GM13977 (cell line): ENCODE results near the gene USP28.
"Not testable (repeated sequence)": the region's sequence is repeated elsewhere in the genome, so short reads cannot be mapped to it uniquely, and the experiment has no call there.

Experiments used
- DNase-seq: peaks from one replicate; pipeline ENCODE4 v3.0.0; 2012; ENCODE audit warnings: low spot score
- CTCF ChIP-seq: IDR thresholded peaks from 2 replicates; pipeline ENCODE4 v1.5.1; 2012; ENCODE audit warnings: mild to moderate bottlenecking, control low read depth; ENCODE audit not compliant: insufficient read depth; ENCODE audit errors: extremely low read depth, missing control alignments
- in situ Hi-C: fragments of 300-500 bp; cut with MboI; formaldehyde crosslinking; loops from one replicate; pipeline ENCODE4 v1.12.0; 2022; ENCODE audit warnings: low sequenced_read_pairs, low pct_unique_long_range_greater_than_20kb, mixed read lengths, inconsistent platforms; ENCODE audit not compliant: unreplicated experiment

Gene USP28

DNA sequence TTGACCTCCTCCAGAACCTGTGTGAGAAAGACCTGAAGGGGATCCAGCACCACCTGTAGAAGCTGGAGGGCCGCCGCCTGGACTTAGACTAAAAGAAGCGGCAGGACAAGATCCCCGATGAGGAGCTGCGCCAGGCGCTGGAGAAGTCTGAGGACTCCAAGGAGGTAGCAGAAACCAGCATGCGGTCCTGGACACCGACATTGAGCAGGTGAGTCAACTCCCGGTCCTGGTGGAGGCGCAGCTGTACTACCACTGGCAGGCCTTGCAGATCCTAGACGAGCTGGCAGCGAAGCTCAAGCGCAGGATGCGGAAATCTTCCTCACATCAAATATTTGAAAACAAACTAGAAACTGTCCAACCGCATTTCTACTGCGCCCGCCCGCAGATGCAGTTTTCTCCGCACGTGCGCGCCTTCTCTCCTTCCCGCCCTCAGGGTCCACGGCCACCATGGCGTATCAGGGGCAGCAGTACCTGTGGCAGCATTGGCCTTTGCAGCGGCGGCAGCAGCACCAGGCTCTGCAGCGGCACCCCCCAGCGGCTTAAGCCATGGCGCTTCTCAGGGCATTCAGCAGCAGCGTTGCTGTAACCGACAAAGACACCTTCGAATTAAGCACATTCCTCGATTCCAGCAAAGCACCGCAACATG lies 85.6 kb downstream of the USP28 start:
- DNase-seq, result no peak
- in situ Hi-C loops, result loop anchor here (25.0 kb wide), 1 partner anchor 477 kb away; the partner anchor contains the start of gene TTC12
- TF ChIP-seq CTCF, result no peak

DNA sequence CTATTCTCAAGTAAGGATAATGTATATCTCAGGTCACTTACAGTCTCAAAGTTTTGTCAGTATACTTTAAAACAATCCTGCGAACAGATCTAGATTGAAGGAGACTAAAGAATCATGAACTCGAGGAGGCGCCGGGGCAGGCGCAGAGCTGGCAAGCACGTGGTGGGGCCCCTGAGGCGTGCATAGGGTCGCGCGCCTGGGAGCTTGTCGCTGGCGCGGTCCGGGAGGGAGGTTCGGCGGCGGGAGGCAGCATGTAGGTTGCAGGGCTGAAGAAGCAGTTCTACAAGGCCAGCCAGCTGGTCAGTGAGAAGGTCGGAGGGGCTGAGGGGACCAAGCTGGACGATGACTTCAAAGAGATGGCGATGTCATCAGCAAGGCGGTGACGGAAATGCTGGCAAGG lies 86.4 kb downstream of the USP28 start:
- in situ Hi-C loops, result loop anchor here (25.0 kb wide), 1 partner anchor 477 kb away; the partner anchor contains the start of gene TTC12
- DNase-seq, result not testable (repeated sequence)

GRCh38 chr11:113782134-113782533 lies 93.2 kb downstream of the USP28 start:
- DNase-seq, result no peak
- in situ Hi-C loops, result loop anchor here (25.0 kb wide), 1 partner anchor 470 kb away; the partner anchor contains the start of gene TTC12
- TF ChIP-seq CTCF, result no peak

DNA sequence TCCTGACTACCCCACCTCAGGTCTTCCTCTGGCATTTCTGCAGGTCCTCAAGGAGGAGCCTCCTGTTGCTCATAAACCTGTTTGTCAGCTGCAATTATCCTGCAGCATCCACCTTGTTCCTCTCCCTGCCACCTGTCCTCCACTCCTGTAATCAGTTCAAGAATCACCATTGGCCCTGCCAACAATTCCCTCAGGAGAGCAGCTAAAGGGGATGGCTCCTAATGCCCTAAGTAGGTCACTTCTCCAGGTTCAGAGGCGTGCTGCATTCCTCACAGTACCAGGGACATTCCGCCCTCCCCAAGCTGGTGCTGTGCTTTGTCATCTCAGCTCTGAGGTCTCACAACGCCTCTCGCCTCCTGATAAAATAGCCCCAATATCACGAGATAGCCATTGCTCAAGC lies 93.7 kb downstream of the USP28 start:
- TF ChIP-seq CTCF, result no peak
- DNase-seq, result no peak
- in situ Hi-C loops, result loop anchor here (25.0 kb wide), 1 partner anchor 469 kb away; the partner anchor contains the start of gene TTC12

GRCh38 chr11:113779496-113779895 lies 95.9 kb downstream of the USP28 start, which contains the start of gene CLDN25:
CLDN25 (plus strand) TSS chr11:113779796; CDS start chr11:113779796, 0 bp downstream.
- TF ChIP-seq CTCF, result no peak
- no peak for DNase-seq
- in situ Hi-C loops, result loop anchor here (25.0 kb wide), 1 partner anchor 467 kb away; the partner anchor contains the start of gene TTC12

DNA sequence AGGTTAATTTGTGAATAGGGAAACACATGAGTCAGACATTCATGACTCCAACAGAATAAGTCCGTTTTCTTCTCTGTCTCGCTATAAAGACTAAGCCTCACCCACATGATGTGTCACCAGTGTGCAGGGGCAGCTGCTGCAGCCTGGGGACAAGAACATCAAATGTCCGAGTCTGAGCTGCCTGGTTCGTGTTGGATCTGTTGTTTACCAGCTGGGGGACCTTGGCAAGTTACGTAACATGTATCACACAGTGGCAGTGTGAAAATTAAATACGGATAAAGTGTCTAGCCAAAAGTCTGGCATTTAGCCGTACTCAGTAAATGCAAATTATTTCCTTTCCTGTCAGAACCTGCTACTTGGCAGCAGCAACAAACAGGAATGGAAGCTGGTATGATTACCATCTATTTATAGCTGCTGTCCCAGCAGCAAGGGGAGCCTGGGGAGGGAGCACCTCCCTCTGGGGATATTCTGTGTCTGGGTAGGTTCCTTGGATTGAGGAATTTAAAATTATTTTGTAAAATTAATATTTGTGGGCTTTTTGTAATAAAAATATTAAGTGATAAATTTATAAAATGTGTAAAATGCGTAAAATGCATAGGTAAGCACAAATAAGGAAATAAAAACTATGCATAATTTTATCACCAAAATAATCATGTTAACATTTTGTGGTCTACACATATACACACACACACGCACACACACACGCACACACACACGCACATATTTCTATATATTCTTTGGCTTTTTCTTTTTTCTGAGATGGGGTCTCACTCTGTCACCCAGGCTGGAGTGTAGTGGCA lies 97.1 kb downstream of the USP28 start:
- in situ Hi-C loops, result loop anchor here (25.0 kb wide), 1 partner anchor 466 kb away; the partner anchor contains the start of gene TTC12
- DNase-seq, result no peak
- no peak for TF ChIP-seq CTCF

DNA sequence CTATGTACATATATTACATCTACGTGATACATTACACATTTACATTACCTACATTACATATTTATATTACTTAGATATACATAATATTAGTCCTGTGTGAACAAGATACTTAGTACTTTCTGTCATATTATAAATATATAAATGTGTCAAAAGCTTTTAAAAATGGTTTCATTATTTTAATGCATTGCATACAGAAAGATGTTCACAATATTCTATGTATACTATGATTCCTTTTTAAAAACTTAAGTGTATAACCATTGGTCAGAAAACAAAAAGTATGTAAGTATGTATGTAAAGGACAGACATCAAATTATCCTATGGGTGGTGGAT lies 101.2 kb downstream of the USP28 start:
- no peak for DNase-seq
- in situ Hi-C loops, result no loop called here
- TF ChIP-seq CTCF, result no peak
